Effector memory CD8-positive, alpha-beta T cell (primary cell): ENCODE data around the gene ZDHHC22.
A peak's percentile ranks its signal among the peaks of the same experiment; 100 is the strongest.
"Not testable (repeated sequence)": the region's sequence is repeated elsewhere in the genome, so short reads cannot be mapped to it uniquely, and the experiment has no call there.

Experiments used
- ATAC-seq: fragments of 150-1000 bp; cut with Tn5 transposase; replicated peaks from 2 replicates; pipeline ENCODE4 v1.10.0; 2021; ENCODE audit warnings: mild to moderate bottlenecking, moderate library complexity
- DNase-seq, 3 experiments: peaks; one replicate each; pipeline ENCODE4 v3.0.0; 2021
- H3K27ac Mint-ChIP-seq, 2 donors: one replicate each; pipeline ENCODE4 v1.8.0; 2022; ENCODE audit warnings: mild to moderate bottlenecking in 2 of 2, mixed read lengths in 2 of 2, moderate library complexity in 2 of 2
- H3K27me3 Mint-ChIP-seq, 2 donors: one replicate each; pipeline ENCODE4 v1.8.0; 2022; ENCODE audit warnings: mixed read lengths in 2 of 2
- H3K36me3 Mint-ChIP-seq: one replicate; pipeline ENCODE4 v1.8.0; 2022; ENCODE audit warnings: mild to moderate bottlenecking, moderate library complexity, mixed read lengths; ENCODE audit not compliant: insufficient read depth
- H3K4me1 Mint-ChIP-seq, 2 donors: one replicate each; pipeline ENCODE4 v1.8.0; 2022; ENCODE audit warnings: low read depth in 2 of 2, mixed read lengths in 2 of 2
- H3K4me3 Mint-ChIP-seq, 2 donors: one replicate each; pipeline ENCODE4 v1.8.0; 2022; ENCODE audit warnings: mild to moderate bottlenecking in 2 of 2, mixed read lengths in 2 of 2, moderate library complexity in 2 of 2
- H3K9me3 Mint-ChIP-seq, 2 donors: one replicate each; pipeline ENCODE4 v1.8.0; 2022; ENCODE audit warnings: mixed read lengths in 2 of 2

ZDHHC22 gene

DNA sequence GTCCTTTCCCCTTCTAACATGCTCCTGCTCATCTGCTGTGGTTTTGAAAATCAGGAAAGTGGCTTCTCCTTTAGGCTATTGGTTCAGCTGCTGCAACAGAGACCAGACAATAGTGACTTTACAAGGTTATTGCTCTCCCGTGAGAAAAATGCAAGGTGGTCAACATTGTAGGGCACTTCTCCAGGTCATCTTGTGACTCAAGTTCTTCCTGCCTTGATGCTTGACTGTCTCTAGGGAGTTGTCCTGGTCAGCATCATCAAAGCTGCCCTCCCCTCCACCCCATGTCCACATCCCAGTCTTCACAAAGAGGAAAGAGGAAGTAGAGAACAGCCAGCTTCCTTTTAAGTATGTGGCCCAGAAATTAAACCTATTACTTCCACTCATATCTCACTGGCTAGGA, 36.1 kb upstream of the ZDHHC22 start:
- Mint-ChIP-seq H3K36me3 (no peaks in the 10 kb centered on the region), H3K4me1 (peaks cover 10 to 16% of the 10 kb centered on the region in 2 donors), H3K27me3 (peaks cover 19 to 62% of the 10 kb centered on the region in 2 donors), H3K9me3 (no peaks in the 10 kb centered on the region), H3K4me3 (no peak overlapping the region), H3K27ac (no peak overlapping the region)
- ATAC-seq (no peak), DNase-seq (no peak)

DNA sequence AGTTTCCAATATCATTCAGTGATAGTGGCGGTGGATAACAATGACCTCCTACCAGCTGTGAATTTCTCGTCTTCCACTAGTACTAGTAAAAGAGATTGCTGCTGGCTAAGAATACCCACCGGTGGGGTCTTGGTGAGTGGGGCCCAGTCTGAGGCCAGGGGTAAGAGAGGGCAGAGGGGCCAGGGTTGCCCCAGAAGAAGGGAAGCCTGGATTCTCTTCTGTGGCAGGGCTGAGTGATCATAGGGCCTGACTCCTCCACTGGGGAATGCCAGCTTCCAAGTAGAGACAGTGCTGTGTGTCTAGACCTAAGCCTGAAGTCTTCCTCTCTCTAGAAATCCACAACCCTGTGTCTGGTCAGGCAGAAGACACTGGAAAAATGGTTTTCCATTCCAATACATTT, 34.3 kb upstream of the ZDHHC22 start:
- H3K27ac Mint-ChIP-seq = no peak overlapping the region
- no peak for DNase-seq
- peaks cover 0 to 4% of the 10 kb centered on the region in 2 donors for H3K4me1 Mint-ChIP-seq
- peaks cover 0 to 1% of the 10 kb centered on the region in 2 donors for H3K9me3 Mint-ChIP-seq
- no peak for ATAC-seq
- peaks cover 13 to 49% of the 10 kb centered on the region in 2 donors for H3K27me3 Mint-ChIP-seq
- no peaks in the 10 kb centered on the region for H3K36me3 Mint-ChIP-seq
- no peak overlapping the region for H3K4me3 Mint-ChIP-seq

DNA sequence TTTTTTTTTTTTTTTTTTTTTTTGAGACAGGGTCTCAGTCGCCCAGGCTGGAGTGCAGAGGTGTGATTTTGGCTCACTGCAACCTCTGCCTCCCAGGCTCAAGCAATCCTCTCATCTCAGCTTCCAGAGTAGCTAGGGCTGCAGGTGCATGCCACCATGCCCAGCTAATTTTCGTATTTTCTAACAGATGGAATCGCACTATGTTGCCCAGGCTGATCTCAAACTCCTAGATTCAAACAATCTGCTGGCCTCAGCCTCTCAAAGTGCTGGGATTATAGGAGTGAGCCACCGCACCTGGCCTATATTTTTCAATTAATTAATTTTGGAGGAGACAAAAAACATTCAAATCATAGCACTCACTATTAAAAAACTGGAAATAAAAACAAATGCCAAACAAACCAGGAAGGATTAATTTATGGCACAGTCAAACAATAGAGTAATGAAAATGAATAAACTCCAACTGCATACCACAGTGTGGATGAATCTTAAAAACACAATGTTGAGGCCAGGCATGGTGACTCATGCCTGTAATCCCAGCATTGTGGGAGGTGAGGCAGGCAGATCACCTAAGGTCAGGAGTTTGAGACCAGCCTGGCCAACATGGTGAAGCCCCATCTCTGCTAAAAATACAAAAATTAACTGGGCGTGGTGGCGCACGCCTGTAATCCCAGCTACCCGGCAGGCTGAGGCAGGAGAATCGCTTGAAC, 32.5 kb upstream of the ZDHHC22 start:
- peaks cover 13 to 34% of the 10 kb centered on the region in 2 donors for H3K27me3 Mint-ChIP-seq
- H3K4me3 Mint-ChIP-seq, H3K4me1 Mint-ChIP-seq, DNase-seq, H3K27ac Mint-ChIP-seq, H3K36me3 Mint-ChIP-seq, ATAC-seq, H3K9me3 Mint-ChIP-seq: not testable (repeated sequence)

DNA sequence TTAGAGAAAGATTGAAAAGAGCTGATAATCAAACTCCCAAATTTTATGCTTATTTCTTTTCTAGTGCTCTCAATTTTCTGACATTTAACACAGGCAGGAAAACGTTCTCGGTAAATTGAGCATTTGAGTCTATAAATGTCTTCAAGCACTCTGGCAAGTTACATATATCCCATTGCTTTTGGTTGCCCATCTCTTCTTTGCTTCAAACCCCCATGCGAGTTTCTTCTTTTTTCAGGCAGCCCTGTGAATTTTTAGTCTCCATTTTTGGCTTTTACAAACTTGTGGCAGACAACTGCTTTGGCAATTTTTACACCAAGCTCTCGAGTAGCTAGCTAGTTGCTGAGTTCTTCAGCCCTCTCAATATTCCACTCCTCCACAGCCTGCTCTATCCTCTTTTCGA, 31.3 kb upstream of the ZDHHC22 start:
- no peak overlapping the region for H3K4me3 Mint-ChIP-seq

DNA sequence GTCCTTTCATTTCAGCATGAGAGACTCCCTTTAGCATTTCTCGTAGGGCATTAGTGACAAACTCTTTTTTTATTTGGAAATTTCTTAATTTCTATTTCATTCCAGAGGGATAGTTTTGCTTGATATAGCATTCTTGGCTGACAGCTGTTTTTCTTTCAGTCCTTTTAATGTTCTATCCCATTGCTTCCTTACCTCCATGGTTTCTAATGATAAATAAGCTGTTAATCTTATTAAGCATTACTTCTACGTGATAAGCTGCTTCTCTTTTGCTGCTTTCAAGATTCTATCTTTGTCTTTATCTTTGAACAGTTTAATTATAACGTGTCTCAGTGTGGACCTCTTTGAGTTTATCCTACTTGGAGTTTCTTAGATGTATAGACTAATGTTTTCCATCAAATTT, 28.5 kb upstream of the ZDHHC22 start:
- Mint-ChIP-seq H3K9me3 (peaks cover 3 to 10% of the 10 kb centered on the region in 2 donors), H3K4me1 (no peaks in the 10 kb centered on the region), H3K27ac (no peak overlapping the region), H3K27me3 (peaks cover 24 to 33% of the 10 kb centered on the region in 2 donors), H3K36me3 (no peaks in the 10 kb centered on the region), H3K4me3 (no peak overlapping the region)
- ATAC-seq (no peak), DNase-seq (no peak)

More for the DNA sequence above, 31.3 kb upstream of the ZDHHC22 start:
- ATAC-seq = no peak
- Mint-ChIP-seq H3K27me3 (peaks cover 22 to 31% of the 10 kb centered on the region in 2 donors), H3K9me3 (peaks cover 3 to 10% of the 10 kb centered on the region in 2 donors), H3K36me3 (no peaks in the 10 kb centered on the region), H3K27ac (no peak overlapping the region), H3K4me1 (no peaks in the 10 kb centered on the region)
- DNase-seq = no peak

DNA sequence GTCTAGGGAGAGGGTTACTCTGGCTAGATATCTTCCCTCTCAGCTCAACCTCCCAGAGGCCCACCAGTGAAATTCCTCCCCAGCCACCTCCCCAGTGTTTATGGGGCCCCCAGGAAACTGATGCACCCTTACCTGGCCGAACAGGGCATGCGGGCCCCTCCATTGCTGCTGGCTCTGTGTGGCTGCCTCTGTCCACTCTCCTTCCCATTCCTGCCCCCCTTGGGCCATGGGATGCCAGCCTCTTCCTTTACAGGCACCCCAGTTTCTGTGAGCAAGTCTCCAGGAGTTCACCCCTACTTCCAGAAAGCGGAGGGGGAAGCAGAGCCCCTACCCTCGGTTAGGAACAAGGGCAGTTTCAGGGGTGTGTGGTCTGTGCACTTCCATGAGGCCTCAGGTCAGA, 19.4 kb upstream of the ZDHHC22 start:
- Mint-ChIP-seq H3K36me3 (peaks cover 3% of the 10 kb centered on the region), H3K27ac (peak overlapping the region in 1 of 2 donors; percentile 23), H3K4me1 (no peaks in the 10 kb centered on the region), H3K9me3 (no peaks in the 10 kb centered on the region), H3K27me3 (peaks cover 43 to 56% of the 10 kb centered on the region in 2 donors), H3K4me3 (no peak overlapping the region)
- DNase-seq = no peak
- ATAC-seq = no peak

DNA sequence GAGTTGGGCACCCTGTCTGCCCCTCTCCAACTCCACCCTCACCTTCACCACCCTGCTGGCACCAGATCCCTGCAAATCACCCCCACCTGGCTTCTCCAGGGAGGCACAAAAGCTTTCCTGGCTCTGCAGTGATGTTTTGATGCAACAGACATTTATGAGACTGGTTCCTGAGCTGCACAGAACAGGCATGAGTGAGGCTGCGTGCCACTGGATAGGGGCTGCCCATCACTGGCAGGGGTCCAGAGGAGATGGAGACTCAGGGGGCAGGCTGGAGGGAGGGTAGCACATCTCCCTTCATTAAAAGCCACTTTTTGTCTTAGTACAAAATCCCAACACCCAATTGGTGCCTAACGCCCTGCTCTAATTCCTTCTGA, 17.3 kb upstream of the ZDHHC22 start:
- Mint-ChIP-seq H3K27me3 (peaks cover 58 to 77% of the 10 kb centered on the region in 2 donors), H3K27ac (no peak overlapping the region), H3K4me3 (no peak overlapping the region), H3K36me3 (peaks cover 3% of the 10 kb centered on the region), H3K4me1 (no peaks in the 10 kb centered on the region), H3K9me3 (no peaks in the 10 kb centered on the region)
- DNase-seq (no peak), ATAC-seq (no peak)

DNA sequence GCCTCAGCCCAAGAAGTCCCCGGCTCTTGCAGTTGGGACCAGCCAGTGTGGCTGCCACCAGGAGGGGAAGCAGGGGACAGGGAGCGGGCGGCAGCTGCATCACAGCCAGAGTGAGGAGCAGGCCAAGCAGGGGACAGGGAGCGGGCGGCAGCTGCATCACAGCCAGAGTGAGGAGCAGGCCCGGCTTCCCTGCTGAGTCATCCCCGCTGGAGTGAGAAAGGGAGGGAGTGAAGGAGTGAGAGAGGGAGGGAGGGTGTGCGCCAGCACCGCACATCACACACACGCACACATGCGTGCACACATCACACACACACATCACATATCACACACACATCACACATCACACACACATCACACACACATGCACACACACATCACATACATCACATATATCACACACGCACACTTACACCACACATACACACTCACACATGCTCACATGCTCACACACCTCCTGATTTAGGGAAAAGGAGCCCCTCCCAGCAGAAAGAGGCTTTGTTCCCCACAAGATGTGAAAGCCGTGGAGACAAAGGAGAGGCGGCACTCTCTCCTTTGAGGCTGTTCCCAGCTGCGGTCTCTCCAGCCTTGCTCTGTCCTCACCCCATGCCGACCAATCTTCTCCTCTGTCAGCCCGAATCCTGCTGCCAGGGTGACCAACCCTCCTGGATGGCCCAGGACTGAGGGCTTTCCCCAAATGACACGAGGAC, 16.7 kb upstream of the ZDHHC22 start:
- no peak for DNase-seq
- no peaks in the 10 kb centered on the region for H3K4me1 Mint-ChIP-seq
- H3K27me3 Mint-ChIP-seq = peaks cover 61 to 83% of the 10 kb centered on the region in 2 donors
- H3K36me3 Mint-ChIP-seq = peaks cover 3% of the 10 kb centered on the region
- ATAC-seq = no peak
- no peaks in the 10 kb centered on the region for H3K9me3 Mint-ChIP-seq
- H3K4me3 Mint-ChIP-seq = no peak overlapping the region
- H3K27ac Mint-ChIP-seq = no peak overlapping the region

DNA sequence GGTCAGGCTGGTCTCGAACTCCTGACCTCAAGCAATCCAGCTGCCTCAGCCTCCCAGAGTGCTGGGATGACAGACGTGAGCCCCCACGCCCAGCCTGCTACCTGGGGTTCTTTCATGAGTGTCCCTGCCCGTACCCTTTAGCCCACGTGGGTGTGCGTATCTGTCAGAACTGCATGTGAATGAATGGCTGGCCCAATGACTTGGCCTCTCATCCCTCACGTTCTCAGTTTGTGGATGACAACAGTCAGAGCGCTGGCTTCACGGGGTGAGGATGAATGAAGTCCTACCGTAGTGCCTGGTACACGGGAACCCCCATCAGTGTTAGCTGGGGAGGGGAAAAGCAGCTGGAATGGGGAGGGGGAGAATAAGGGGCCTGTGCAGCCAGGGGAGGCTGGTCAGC, 16.1 kb upstream of the ZDHHC22 start:
- Mint-ChIP-seq H3K36me3 (peaks cover 3% of the 10 kb centered on the region), H3K27ac (no peak overlapping the region), H3K27me3 (peaks cover 66 to 87% of the 10 kb centered on the region in 2 donors), H3K9me3 (no peaks in the 10 kb centered on the region), H3K4me1 (no peaks in the 10 kb centered on the region), H3K4me3 (no peak overlapping the region)
- ATAC-seq (no peak), DNase-seq (no peak)

DNA sequence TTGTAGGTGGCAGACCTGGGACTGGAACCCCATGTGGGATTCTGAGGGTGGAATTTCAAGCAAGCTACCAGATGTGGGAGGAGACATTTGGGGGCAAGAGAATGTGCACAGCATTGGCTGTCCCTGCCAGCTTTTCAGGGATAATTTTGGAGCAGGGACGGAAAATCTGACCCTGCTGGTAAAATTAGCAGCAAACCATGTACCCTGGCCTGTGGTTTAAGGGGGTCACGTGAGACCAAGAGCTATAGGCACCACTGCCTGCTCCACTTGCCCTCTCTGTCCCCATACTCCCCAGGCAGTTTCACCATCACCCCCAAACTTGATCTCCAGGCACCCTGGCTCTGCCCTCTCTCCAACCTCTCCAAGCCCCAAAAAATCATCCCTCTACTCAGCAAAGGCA, 13.5 kb upstream of the ZDHHC22 start:
- H3K4me3 Mint-ChIP-seq = no peak overlapping the region
- DNase-seq = no peak
- no peaks in the 10 kb centered on the region for H3K4me1 Mint-ChIP-seq
- H3K27me3 Mint-ChIP-seq = peaks cover 56 to 79% of the 10 kb centered on the region in 2 donors
- H3K36me3 Mint-ChIP-seq = peaks cover 3% of the 10 kb centered on the region
- H3K9me3 Mint-ChIP-seq = no peaks in the 10 kb centered on the region
- H3K27ac Mint-ChIP-seq = no peak overlapping the region
- ATAC-seq = no peak

DNA sequence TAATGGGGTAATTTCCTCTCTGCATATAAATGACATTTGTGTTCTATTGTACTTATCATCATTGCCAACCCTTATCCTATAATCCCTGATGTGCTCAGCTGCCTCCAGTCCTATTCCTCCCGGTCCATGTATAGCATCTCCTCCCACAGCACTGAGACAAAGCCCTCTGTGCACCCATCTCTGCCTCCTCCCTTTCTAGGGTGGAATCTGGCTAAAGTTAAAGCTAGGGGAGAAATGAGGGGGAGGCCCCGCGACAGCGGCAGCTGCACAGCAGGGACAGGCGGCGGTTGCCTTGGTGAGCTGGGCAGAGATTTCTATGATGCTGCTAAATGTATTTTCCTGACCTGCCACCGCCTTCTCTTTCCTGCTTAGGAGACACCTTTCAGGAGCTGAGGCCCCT, 12.8 kb upstream of the ZDHHC22 start:
- peaks cover 3% of the 10 kb centered on the region for H3K36me3 Mint-ChIP-seq
- H3K27ac Mint-ChIP-seq = no peak overlapping the region
- no peak overlapping the region for H3K4me3 Mint-ChIP-seq
- DNase-seq (no peak), ATAC-seq (no peak)
- no peaks in the 10 kb centered on the region for H3K9me3 Mint-ChIP-seq
- no peaks in the 10 kb centered on the region for H3K4me1 Mint-ChIP-seq
- peaks cover 59 to 80% of the 10 kb centered on the region in 2 donors for H3K27me3 Mint-ChIP-seq

DNA sequence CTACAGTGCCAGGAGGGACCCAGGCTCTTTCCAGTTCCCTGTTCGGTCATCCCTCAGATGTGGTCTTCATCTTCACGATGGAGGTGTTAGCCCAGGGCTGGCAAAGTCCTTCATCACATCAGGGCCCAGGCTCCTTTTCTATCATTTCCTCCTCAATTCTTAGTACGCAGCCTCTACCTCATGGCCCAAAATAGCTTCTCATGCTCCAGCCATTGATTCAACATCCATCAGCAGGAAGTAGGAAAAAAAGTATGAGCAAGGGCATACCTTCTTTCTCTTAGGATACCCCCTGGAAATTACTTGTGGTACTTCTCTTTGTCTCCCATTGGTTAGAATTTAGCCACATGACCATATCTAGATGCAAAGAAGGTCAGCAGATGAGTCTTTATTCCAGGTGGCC, 12.2 kb upstream of the ZDHHC22 start:
- no peaks in the 10 kb centered on the region for H3K9me3 Mint-ChIP-seq
- H3K27ac Mint-ChIP-seq = no peak overlapping the region
- DNase-seq (no peak), ATAC-seq (no peak)
- peaks cover 59 to 80% of the 10 kb centered on the region in 2 donors for H3K27me3 Mint-ChIP-seq
- no peak overlapping the region for H3K4me3 Mint-ChIP-seq
- H3K36me3 Mint-ChIP-seq = peaks cover 3% of the 10 kb centered on the region
- no peaks in the 10 kb centered on the region for H3K4me1 Mint-ChIP-seq

DNA sequence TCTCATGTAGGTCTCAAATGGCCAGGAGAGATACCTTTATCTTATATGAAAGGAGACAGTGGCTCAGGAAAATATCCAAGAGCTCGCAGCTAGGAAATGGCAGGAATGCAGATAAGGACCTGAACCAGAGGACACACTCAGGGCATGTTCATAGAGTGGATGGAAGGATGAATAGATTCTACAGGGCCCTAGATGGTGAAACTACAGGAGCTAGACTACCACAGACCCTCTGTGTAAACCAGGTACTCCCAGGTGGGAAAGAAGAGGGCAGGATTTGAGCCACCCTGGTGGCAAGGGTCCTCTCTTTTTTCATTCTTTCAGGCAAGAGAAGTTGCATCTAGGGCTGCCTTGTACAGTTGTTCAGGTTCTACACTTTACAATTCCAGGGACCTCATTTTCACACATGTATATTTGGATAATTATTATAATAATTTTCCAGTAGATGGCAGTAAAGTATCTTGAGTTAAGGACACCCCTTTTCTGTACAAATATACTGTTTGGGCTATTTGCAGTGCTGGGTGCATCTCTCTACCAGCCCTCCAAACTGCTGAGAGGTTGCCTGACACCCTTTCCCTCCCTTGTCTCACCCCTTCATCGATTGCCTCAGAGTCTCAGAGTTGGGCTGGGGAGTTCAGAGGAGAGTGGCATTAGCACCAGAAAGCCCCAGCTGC, 10.5 kb upstream of the ZDHHC22 start:
- ATAC-seq = peak; percentile 50
- DNase-seq = no peak
- H3K27ac Mint-ChIP-seq = no peak overlapping the region

DNA sequence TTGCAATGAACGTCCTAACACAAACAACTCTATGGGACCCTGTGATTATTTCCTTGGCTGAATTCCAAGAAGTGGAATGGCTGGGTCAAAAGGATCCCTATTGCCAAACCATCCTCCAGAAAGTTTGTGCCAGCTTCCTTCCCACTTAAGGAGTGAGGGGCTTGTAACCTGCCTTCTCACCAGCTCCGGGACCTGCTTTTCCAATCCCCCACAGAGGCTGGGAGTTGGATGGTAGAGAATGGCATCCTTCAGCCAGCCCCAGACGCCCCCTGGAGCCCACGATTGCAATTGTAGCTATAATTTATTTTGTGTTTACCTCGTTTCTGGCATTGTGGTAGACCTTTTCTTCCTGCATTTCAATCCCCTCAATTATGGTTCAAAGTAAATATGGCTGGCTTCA, 9.7 kb upstream of the ZDHHC22 start:
- no peaks in the 10 kb centered on the region for H3K36me3 Mint-ChIP-seq
- DNase-seq (no peak), ATAC-seq (no peak)
- peaks cover 62 to 70% of the 10 kb centered on the region in 2 donors for H3K27me3 Mint-ChIP-seq
- no peaks in the 10 kb centered on the region for H3K9me3 Mint-ChIP-seq
- H3K27ac Mint-ChIP-seq = no peak overlapping the region
- no peaks in the 10 kb centered on the region for H3K4me1 Mint-ChIP-seq
- H3K4me3 Mint-ChIP-seq = no peak overlapping the region

More for the DNA sequence above, 10.5 kb upstream of the ZDHHC22 start:
- Mint-ChIP-seq H3K36me3 (no peaks in the 10 kb centered on the region), H3K9me3 (no peaks in the 10 kb centered on the region), H3K27me3 (peaks cover 54 to 70% of the 10 kb centered on the region in 2 donors), H3K4me3 (no peak overlapping the region), H3K4me1 (no peaks in the 10 kb centered on the region)
